Immature natural killer cell (primary cell): ENCODE results near the gene CACNA2D3. TPM values are rescaled to one million over a fixed set of nuclear protein-coding genes. Genes with fewer than 3 reads are reported as not detected.

Source experiments
- DNase-seq, 3 donors: peaks; one replicate each; pipeline ENCODE4 v3.0.0; 2022; ENCODE audit warnings: mixed read lengths in 1 of 3
- H3K27ac Mint-ChIP-seq, 6 donors: one replicate each; pipeline ENCODE4 v1.8.0; 2020; ENCODE audit warnings: mixed read lengths in 6 of 6, mild to moderate bottlenecking in 5 of 6, inconsistent platforms in 4 of 6, moderate library complexity in 3 of 6
- H3K27me3 Mint-ChIP-seq, 3 donors: one replicate each; pipeline ENCODE4 v1.8.0; 2020 to 2021; ENCODE audit warnings: low read depth in 3 of 3, mild to moderate bottlenecking in 3 of 3, mixed read lengths in 3 of 3, moderate library complexity in 3 of 3, inconsistent platforms in 1 of 3
- H3K36me3 Mint-ChIP-seq, 3 donors: one replicate each; pipeline ENCODE4 v1.8.0; 2020; ENCODE audit warnings: mixed read lengths in 3 of 3, inconsistent platforms in 2 of 3, mild to moderate bottlenecking in 2 of 3
- H3K4me1 Mint-ChIP-seq, 2 donors: one replicate each; pipeline ENCODE4 v1.8.0; 2020; ENCODE audit warnings: inconsistent platforms in 2 of 2, mild to moderate bottlenecking in 2 of 2, mixed read lengths in 2 of 2, moderate library complexity in 1 of 2
- H3K4me3 Mint-ChIP-seq, 5 donors: one replicate each; pipeline ENCODE4 v1.8.0; 2020; ENCODE audit warnings: mild to moderate bottlenecking in 5 of 5, mixed read lengths in 5 of 5, inconsistent platforms in 3 of 5, moderate library complexity in 3 of 5
- H3K9me3 Mint-ChIP-seq, 6 donors: one replicate each; pipeline ENCODE4 v1.8.0; 2020; ENCODE audit warnings: mild to moderate bottlenecking in 6 of 6, mixed read lengths in 6 of 6, inconsistent platforms in 4 of 6, moderate library complexity in 3 of 6
- polyA plus RNA-seq, 3 donors: library from polyadenylated mRNA; unstranded; fragments of 300-500 nt; fragmentation: Illumina TruSeq; gene quantifications; one replicate each; pipeline ENCODE4 v1.2.3, GENCODE V29; 2021

The CACNA2D3 gene
- polyA plus RNA-seq, 3 donors from 2014 or later, result 0.39 to 4.6 (median 0.77) TPM

GRCh38 chr3:54843352-54843751 is 721.0 kb downstream of the CACNA2D3 start:
- Mint-ChIP-seq H3K9me3 (peaks cover 0 to 4% (median 0%) of the 10 kb centered on the region in 6 donors), H3K27ac (no peak overlapping the region)

GRCh38 chr3:54844211-54844610 is 721.9 kb downstream of the CACNA2D3 start:
- Mint-ChIP-seq H3K27ac (no peak overlapping the region), H3K27me3 (peaks cover 2 to 3% (median 3%) of the 10 kb centered on the region in 3 donors), H3K36me3 (no peaks in the 10 kb centered on the region), H3K4me3 (no peak overlapping the region), H3K9me3 (peaks cover 0 to 5% (median 0%) of the 10 kb centered on the region in 6 donors), H3K4me1 (no peaks in the 10 kb centered on the region)
- DNase-seq, result no peak

More at GRCh38 chr3:54843352-54843751, 721.0 kb downstream of the CACNA2D3 start:
- Mint-ChIP-seq H3K4me3 (no peak overlapping the region), H3K27me3 (peaks cover 2 to 3% (median 3%) of the 10 kb centered on the region in 3 donors), H3K4me1 (no peaks in the 10 kb centered on the region), H3K36me3 (no peaks in the 10 kb centered on the region)
- no peak for DNase-seq

- no peak for DNase-seq
- H3K27ac Mint-ChIP-seq, result no peak overlapping the region
- H3K4me3 Mint-ChIP-seq, result no peak overlapping the region
- H3K36me3 Mint-ChIP-seq, result no peaks in the 10 kb centered on the region
- peaks cover 2 to 3% (median 3%) of the 10 kb centered on the region in 3 donors for H3K27me3 Mint-ChIP-seq
- peaks cover 0 to 5% (median 0%) of the 10 kb centered on the region in 6 donors for H3K9me3 Mint-ChIP-seq
- no peaks in the 10 kb centered on the region for H3K4me1 Mint-ChIP-seq
These were observed 722.7 kb downstream of the CACNA2D3 start for GRCh38 chr3:54845011-54845410.

GRCh38 chr3:54845551-54845950 is 723.2 kb downstream of the CACNA2D3 start:
- H3K27ac Mint-ChIP-seq, result no peak overlapping the region
- DNase-seq, result no peak
- peaks cover 2 to 3% (median 3%) of the 10 kb centered on the region in 3 donors for H3K27me3 Mint-ChIP-seq
- peaks cover 0 to 5% (median 0%) of the 10 kb centered on the region in 6 donors for H3K9me3 Mint-ChIP-seq
- no peaks in the 10 kb centered on the region for H3K4me1 Mint-ChIP-seq
- no peaks in the 10 kb centered on the region for H3K36me3 Mint-ChIP-seq
- H3K4me3 Mint-ChIP-seq, result no peak overlapping the region

GRCh38 chr3:54846119-54846518 is 723.8 kb downstream of the CACNA2D3 start:
- no peaks in the 10 kb centered on the region for H3K36me3 Mint-ChIP-seq
- peaks cover 0 to 5% (median 0%) of the 10 kb centered on the region in 6 donors for H3K9me3 Mint-ChIP-seq
- no peak overlapping the region for H3K27ac Mint-ChIP-seq

GRCh38 chr3:54847361-54847760 is 725.0 kb downstream of the CACNA2D3 start:
- no peak overlapping the region for H3K27ac Mint-ChIP-seq
- H3K36me3 Mint-ChIP-seq, result no peaks in the 10 kb centered on the region
- H3K27me3 Mint-ChIP-seq, result peaks cover 2 to 3% (median 3%) of the 10 kb centered on the region in 3 donors
- H3K4me1 Mint-ChIP-seq, result no peaks in the 10 kb centered on the region
- H3K4me3 Mint-ChIP-seq, result no peak overlapping the region
- H3K9me3 Mint-ChIP-seq, result peaks cover 0 to 5% (median 0%) of the 10 kb centered on the region in 6 donors
- DNase-seq, result no peak

More at GRCh38 chr3:54846119-54846518, 723.8 kb downstream of the CACNA2D3 start:
- no peaks in the 10 kb centered on the region for H3K4me1 Mint-ChIP-seq
- no peak overlapping the region for H3K4me3 Mint-ChIP-seq
- H3K27me3 Mint-ChIP-seq, result peaks cover 2 to 3% (median 3%) of the 10 kb centered on the region in 3 donors
- DNase-seq, result no peak

- H3K4me1 Mint-ChIP-seq, result no peaks in the 10 kb centered on the region
- no peak overlapping the region for H3K4me3 Mint-ChIP-seq
- peaks cover 0 to 5% (median 2%) of the 10 kb centered on the region in 3 donors for H3K27me3 Mint-ChIP-seq
- no peak for DNase-seq
- H3K9me3 Mint-ChIP-seq, result peaks cover 0 to 2% (median 0%) of the 10 kb centered on the region in 6 donors
- no peak overlapping the region for H3K27ac Mint-ChIP-seq
- H3K36me3 Mint-ChIP-seq, result no peaks in the 10 kb centered on the region
These were observed 727.0 kb downstream of the CACNA2D3 start for GRCh38 chr3:54849360-54849759.

- Mint-ChIP-seq H3K4me3 (no peak overlapping the region), H3K4me1 (no peaks in the 10 kb centered on the region), H3K9me3 (peaks cover 0 to 2% (median 0%) of the 10 kb centered on the region in 6 donors), H3K27ac (no peak overlapping the region), H3K27me3 (peaks cover 0 to 5% (median 2%) of the 10 kb centered on the region in 3 donors), H3K36me3 (no peaks in the 10 kb centered on the region)
- DNase-seq, result no peak
These were observed 728.2 kb downstream of the CACNA2D3 start for GRCh38 chr3:54850484-54851018.

- H3K27me3 Mint-ChIP-seq, result peaks cover 2 to 4% (median 2%) of the 10 kb centered on the region in 3 donors
- H3K36me3 Mint-ChIP-seq, result no peaks in the 10 kb centered on the region
- no peak for DNase-seq
- no peak overlapping the region for H3K4me3 Mint-ChIP-seq
- H3K9me3 Mint-ChIP-seq, result peaks cover 0 to 3% (median 0%) of the 10 kb centered on the region in 6 donors
- H3K27ac Mint-ChIP-seq, result no peak overlapping the region
- H3K4me1 Mint-ChIP-seq, result no peaks in the 10 kb centered on the region
These were observed 731.4 kb downstream of the CACNA2D3 start for GRCh38 chr3:54853573-54854404.

- Mint-ChIP-seq H3K9me3 (peaks cover 0 to 3% (median 0%) of the 10 kb centered on the region in 6 donors), H3K27me3 (peaks cover 2 to 6% (median 5%) of the 10 kb centered on the region in 3 donors)
These were observed 733.9 kb downstream of the CACNA2D3 start for GRCh38 chr3:54856271-54856670.

GRCh38 chr3:54857343-54857742 is 735.0 kb downstream of the CACNA2D3 start:
- no peak for DNase-seq
- Mint-ChIP-seq H3K27ac (no peak overlapping the region), H3K27me3 (peaks cover 2 to 6% (median 5%) of the 10 kb centered on the region in 3 donors), H3K4me1 (no peaks in the 10 kb centered on the region), H3K36me3 (no peaks in the 10 kb centered on the region), H3K4me3 (no peak overlapping the region), H3K9me3 (peaks cover 0 to 3% (median 0%) of the 10 kb centered on the region in 6 donors)

More at GRCh38 chr3:54856271-54856670, 733.9 kb downstream of the CACNA2D3 start:
- no peak overlapping the region for H3K4me3 Mint-ChIP-seq
- no peaks in the 10 kb centered on the region for H3K36me3 Mint-ChIP-seq
- H3K4me1 Mint-ChIP-seq, result no peaks in the 10 kb centered on the region
- H3K27ac Mint-ChIP-seq, result no peak overlapping the region
- DNase-seq, result no peak

GRCh38 chr3:54858093-54858785 is 735.9 kb downstream of the CACNA2D3 start:
- H3K27ac Mint-ChIP-seq, result no peak overlapping the region

GRCh38 chr3:54859184-54859583 is 736.8 kb downstream of the CACNA2D3 start:
- Mint-ChIP-seq H3K4me3 (no peak overlapping the region), H3K36me3 (no peaks in the 10 kb centered on the region), H3K27ac (no peak overlapping the region), H3K9me3 (peaks cover 0 to 3% (median 0%) of the 10 kb centered on the region in 6 donors), H3K4me1 (no peaks in the 10 kb centered on the region), H3K27me3 (peaks cover 2 to 4% (median 3%) of the 10 kb centered on the region in 3 donors)
- no peak for DNase-seq

More at GRCh38 chr3:54858093-54858785, 735.9 kb downstream of the CACNA2D3 start:
- H3K4me1 Mint-ChIP-seq, result no peaks in the 10 kb centered on the region
- H3K27me3 Mint-ChIP-seq, result peaks cover 2 to 4% (median 3%) of the 10 kb centered on the region in 3 donors
- no peaks in the 10 kb centered on the region for H3K36me3 Mint-ChIP-seq
- DNase-seq, result no peak
- peaks cover 0 to 3% (median 0%) of the 10 kb centered on the region in 6 donors for H3K9me3 Mint-ChIP-seq
- no peak overlapping the region for H3K4me3 Mint-ChIP-seq
